Mesenchymal stem cell (in vitro differentiated cells and primary cell): Measurements from ENCODE around the gene FARP2.
A peak's percentile ranks its signal among the peaks of the same experiment; 100 is the strongest.

Experiments
- DNase-seq: peaks from one replicate; pipeline ENCODE4 v3.0.0-alpha.2; 2013
- H2AFZ ChIP-seq: one replicate; pipeline ENCODE4 v1.6.1; 2013; ENCODE audit warnings: low read depth, mild to moderate bottlenecking, control low read depth, inconsistent platforms, low read length, moderate library complexity
- H2AK5ac ChIP-seq: 2 replicates; pipeline ENCODE4 v1.6.1; 2013; ENCODE audit warnings: low read length, moderate library complexity, mild to moderate bottlenecking, inconsistent platforms; ENCODE audit not compliant: severe bottlenecking
- H2BK120ac ChIP-seq: one replicate; pipeline ENCODE4 v1.6.1; 2013; ENCODE audit warnings: low read depth, mild to moderate bottlenecking, inconsistent platforms, low read length, moderate library complexity
- H2BK12ac ChIP-seq, 2 experiments: one replicate each; pipeline ENCODE4 v1.6.1; 2013; ENCODE audit warnings: inconsistent platforms in 2 of 2, low read length in 2 of 2, mild to moderate bottlenecking in 2 of 2, moderate library complexity in 2 of 2, control low read depth in 1 of 2
- H2BK15ac ChIP-seq: one replicate; pipeline ENCODE4 v1.6.1; 2013; ENCODE audit warnings: mild to moderate bottlenecking, low read depth, inconsistent platforms; ENCODE audit not compliant: poor library complexity, severe bottlenecking
- H2BK5ac ChIP-seq: 2 replicates; pipeline ENCODE4 v1.6.1; 2013; ENCODE audit warnings: low read depth, mild to moderate bottlenecking, low read length, control low read depth, inconsistent platforms; ENCODE audit not compliant: poor library complexity, severe bottlenecking
- H3K14ac ChIP-seq, 2 experiments: one replicate each; pipeline ENCODE4 v1.6.1; 2013; ENCODE audit warnings: inconsistent platforms in 2 of 2, low read length in 2 of 2, control low read depth in 1 of 2, mild to moderate bottlenecking in 1 of 2, moderate library complexity in 1 of 2
- H3K18ac ChIP-seq, 2 experiments: one replicate each; pipeline ENCODE4 v1.6.1; 2013; ENCODE audit warnings: inconsistent platforms in 2 of 2, low read length in 2 of 2, control low read depth in 1 of 2, low read depth in 1 of 2, mild to moderate bottlenecking in 1 of 2
- H3K23ac ChIP-seq, 2 experiments: one replicate each; pipeline ENCODE4 v1.6.1; 2013; ENCODE audit warnings: inconsistent platforms in 2 of 2, low read length in 2 of 2, mild to moderate bottlenecking in 2 of 2, moderate library complexity in 2 of 2, control low read depth in 1 of 2
- H3K27ac ChIP-seq: 2 replicates; pipeline ENCODE4 v1.5.1; 2013; ENCODE audit warnings: mild to moderate bottlenecking, moderate library complexity, low read length, control low read depth, inconsistent platforms; ENCODE audit not compliant: poor library complexity, severe bottlenecking
- H3K27me3 ChIP-seq, 2 experiments: 2 replicates each; pipeline versions ENCODE4 v1.6.1 to v1.7.0; 2013; ENCODE audit warnings: low read length in 2 of 2, mild to moderate bottlenecking in 2 of 2, moderate library complexity in 2 of 2, control low read depth in 1 of 2, inconsistent platforms in 1 of 2; ENCODE audit not compliant: control insufficient read depth in 1 of 2, insufficient read depth in 1 of 2
- H3K36me3 ChIP-seq, 2 experiments: 2 replicates each; pipeline versions ENCODE4 v1.6.1 to v1.7.0; 2013; ENCODE audit warnings: low read length in 2 of 2, control low read depth in 1 of 2, inconsistent platforms in 1 of 2, low read depth in 1 of 2, mild to moderate bottlenecking in 1 of 2; ENCODE audit not compliant: insufficient read depth in 2 of 2, control insufficient read depth in 1 of 2
- H3K4ac ChIP-seq, 2 experiments: one replicate each; pipeline ENCODE4 v1.6.1; 2013; ENCODE audit warnings: inconsistent platforms in 2 of 2, low read length in 2 of 2, mild to moderate bottlenecking in 2 of 2, moderate library complexity in 2 of 2, control low read depth in 1 of 2, low read depth in 1 of 2
- H3K4me1 ChIP-seq: 2 replicates; pipeline ENCODE4 v1.6.1; 2013; ENCODE audit warnings: low read depth, low read length, control low read depth; ENCODE audit not compliant: control insufficient read depth, insufficient read depth
- H3K4me2 ChIP-seq: 2 replicates; pipeline ENCODE4 v1.6.1; 2013; ENCODE audit warnings: low read length, mild to moderate bottlenecking, inconsistent platforms; ENCODE audit not compliant: poor library complexity, severe bottlenecking
- H3K4me3 ChIP-seq, 2 experiments: 2 replicates each; pipeline versions ENCODE4 v1.5.1 to v1.7.0; 2013; ENCODE audit warnings: low read length in 2 of 2, mild to moderate bottlenecking in 2 of 2, control low read depth in 1 of 2, low read depth in 1 of 2; ENCODE audit not compliant: insufficient read depth in 1 of 2
- H3K79me1 ChIP-seq: replicated peaks from 2 replicates; pipeline ENCODE4 v1.6.1; 2013; ENCODE audit warnings: mild to moderate bottlenecking, control low read depth, low read length, inconsistent platforms; ENCODE audit not compliant: poor library complexity, severe bottlenecking
- H3K9ac ChIP-seq: 2 replicates; pipeline ENCODE4 v1.7.0; 2013; ENCODE audit warnings: mild to moderate bottlenecking, low read length, moderate library complexity
- H3K9me3 ChIP-seq: 2 replicates; pipeline ENCODE4 v1.7.0; 2013; ENCODE audit warnings: mild to moderate bottlenecking, low read length; ENCODE audit not compliant: control insufficient read depth
- H4K8ac ChIP-seq: one replicate; pipeline ENCODE4 v1.6.1; 2013; ENCODE audit warnings: inconsistent platforms, mild to moderate bottlenecking, low read length, moderate library complexity
- H4K91ac ChIP-seq: one replicate; pipeline ENCODE4 v1.6.1; 2013; ENCODE audit warnings: mild to moderate bottlenecking, low read length, inconsistent platforms
- WGBS: methylation state at CpG from one replicate; pipeline ENCODE4 v1.1.7; 2013; ENCODE audit warnings: mixed read lengths; 5-methylcytosine and 5-hydroxymethylcytosine counted together

The FARP2 gene

DNA sequence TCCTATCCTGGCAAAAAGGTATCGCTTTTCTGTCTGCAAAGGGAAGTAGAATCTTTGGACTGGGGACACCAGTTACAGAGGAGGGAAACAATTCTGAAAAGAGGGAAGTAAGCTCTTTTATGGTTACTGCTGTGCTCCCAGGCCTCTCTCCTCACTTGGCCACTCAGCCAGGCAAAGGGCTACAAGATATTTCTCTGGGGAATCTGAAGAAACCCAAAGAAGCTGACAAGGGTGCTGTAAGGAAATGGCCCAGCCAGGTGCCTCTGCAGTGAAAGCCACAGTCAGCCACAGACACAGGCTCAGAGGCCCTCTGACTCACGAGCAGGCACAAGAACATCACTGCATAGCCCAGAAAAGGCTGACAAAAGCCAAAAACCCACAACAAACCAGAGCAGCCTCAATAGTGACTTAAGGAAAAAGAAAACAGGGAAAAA is 46.4 kb upstream of the FARP2 start:
- Histone ChIP-seq H4K8ac (no peak overlapping the region), H3K9me3 (no peaks in the 10 kb centered on the region), H2AK5ac (no peak overlapping the region), H3K4me1 (peaks cover 17% of the 10 kb centered on the region), H3K18ac (no peak overlapping the region), H3K4me2 (no peak overlapping the region), H3K4me3 (peak overlapping the region in 1 of 2 experiments; percentile 6), H3K14ac (no peak overlapping the region), H2BK15ac (no peak overlapping the region), H3K9ac (peak overlapping the region; percentile 57), H2BK120ac (no peak overlapping the region), H3K27me3 (no peaks in the 10 kb centered on the region), H3K4ac (no peak overlapping the region), H3K36me3 (no peaks in the 10 kb centered on the region), H3K23ac (no peak overlapping the region), H2AFZ (no peak overlapping the region), H2BK5ac (no peak overlapping the region), H4K91ac (no peak overlapping the region), H3K79me1 (no peaks in the 10 kb centered on the region), H2BK12ac (no peak overlapping the region), H3K27ac (peak overlapping the region; percentile 27)
- peak; percentile 66 for DNase-seq
- WGBS: 83% methylated on average over 1 of the region's 2 CpGs

- Histone ChIP-seq H3K4me1 (peaks cover 14% of the 10 kb centered on the region), H3K4ac (no peak overlapping the region), H3K79me1 (no peaks in the 10 kb centered on the region), H3K36me3 (no peaks in the 10 kb centered on the region), H3K18ac (no peak overlapping the region), H2BK120ac (no peak overlapping the region), H3K23ac (no peak overlapping the region), H3K4me3 (no peak overlapping the region), H2BK5ac (no peak overlapping the region), H2AFZ (no peak overlapping the region), H4K8ac (no peak overlapping the region), H2BK15ac (no peak overlapping the region), H3K27ac (no peak overlapping the region), H2BK12ac (no peak overlapping the region), H3K4me2 (no peak overlapping the region), H3K27me3 (no peaks in the 10 kb centered on the region), H3K9ac (no peak overlapping the region), H3K14ac (no peak overlapping the region), H2AK5ac (no peak overlapping the region), H4K91ac (no peak overlapping the region), H3K9me3 (no peaks in the 10 kb centered on the region)
- DNase-seq: no peak
- WGBS: 95% methylated on average over 13 of the region's 13 CpGs
These were observed 45.0 kb upstream of the FARP2 start for GRCh38 chr2:241310917-241311566.

DNA sequence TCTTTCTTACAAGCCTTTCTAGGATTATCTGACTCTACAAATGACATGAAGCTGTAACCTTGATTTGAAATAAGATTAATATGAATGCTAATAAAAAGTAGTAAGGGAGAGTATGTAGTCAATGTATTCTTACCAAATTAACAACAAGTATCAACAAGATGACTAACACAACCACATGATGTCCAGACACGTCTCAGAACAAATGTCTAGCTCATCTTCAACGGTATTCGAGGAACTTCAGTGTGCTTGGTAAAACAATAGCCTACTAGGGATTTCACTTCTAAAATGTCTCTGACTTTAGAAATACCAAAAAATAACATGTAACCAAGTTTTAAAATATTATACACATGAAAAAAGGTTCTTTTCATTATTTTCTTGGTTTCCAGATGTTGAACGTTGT is 44.0 kb upstream of the FARP2 start:
- Histone ChIP-seq H2BK120ac (no peak overlapping the region), H2AFZ (no peak overlapping the region), H3K14ac (no peak overlapping the region), H3K4me2 (no peak overlapping the region), H3K9ac (no peak overlapping the region), H4K91ac (no peak overlapping the region), H3K36me3 (no peaks in the 10 kb centered on the region), H2AK5ac (no peak overlapping the region), H3K23ac (no peak overlapping the region), H4K8ac (no peak overlapping the region), H2BK12ac (no peak overlapping the region), H3K4ac (no peak overlapping the region), H3K9me3 (no peaks in the 10 kb centered on the region), H3K4me1 (peaks cover 14% of the 10 kb centered on the region), H3K4me3 (peak overlapping the region in 1 of 2 experiments; percentile 21), H2BK5ac (no peak overlapping the region), H3K27me3 (no peaks in the 10 kb centered on the region), H3K79me1 (no peaks in the 10 kb centered on the region), H3K18ac (no peak overlapping the region), H3K27ac (no peak overlapping the region), H2BK15ac (no peak overlapping the region)
- peak; percentile 59 for DNase-seq
- 69% methylated on average over 4 of the region's 4 CpGs for WGBS

DNA sequence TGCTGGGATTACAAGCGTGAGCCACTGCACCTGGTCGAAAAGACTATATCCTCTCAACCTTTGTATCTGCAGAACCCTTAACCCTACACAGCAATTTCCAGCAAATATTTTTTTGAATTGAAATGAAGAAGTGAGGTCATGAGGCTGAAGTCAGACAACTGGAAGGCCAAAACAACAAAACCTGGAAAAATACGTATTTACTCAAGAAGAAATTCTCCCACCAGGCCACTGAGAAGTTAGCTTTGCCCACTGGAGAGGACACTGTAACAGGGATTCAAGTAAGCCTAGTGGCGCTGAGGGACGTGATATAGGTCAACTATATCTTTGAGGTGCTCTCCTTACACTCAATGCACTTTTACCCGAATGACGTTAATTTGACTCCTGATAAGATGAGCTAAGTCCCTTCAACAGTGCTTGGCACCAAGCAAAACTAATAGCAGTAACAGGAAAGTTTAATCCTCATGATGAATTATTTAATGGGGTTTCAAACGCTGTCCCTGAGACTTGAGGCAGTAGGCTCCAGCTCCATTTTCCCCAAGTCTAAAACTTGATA is 42.5 kb upstream of the FARP2 start:
- Histone ChIP-seq H2BK12ac (no peak overlapping the region), H3K4ac (no peak overlapping the region), H4K8ac (no peak overlapping the region), H2AK5ac (peak overlapping the region; percentile 94), H2BK5ac (no peak overlapping the region), H4K91ac (no peak overlapping the region), H3K79me1 (no peaks in the 10 kb centered on the region), H2BK15ac (no peak overlapping the region), H3K23ac (peak overlapping the region in 1 of 2 experiments; percentile 80), H3K4me1 (peaks cover 12% of the 10 kb centered on the region), H3K36me3 (peaks cover 0 to 11% of the 10 kb centered on the region in 2 experiments), H3K4me2 (no peak overlapping the region), H3K18ac (no peak overlapping the region), H3K27ac (no peak overlapping the region), H3K4me3 (peak overlapping the region in 1 of 2 experiments; percentile 91), H2BK120ac (no peak overlapping the region), H3K9me3 (no peaks in the 10 kb centered on the region), H3K9ac (peak overlapping the region; percentile 96), H2AFZ (no peak overlapping the region), H3K14ac (no peak overlapping the region), H3K27me3 (no peaks in the 10 kb centered on the region)
- 89% methylated on average over 8 of the region's 8 CpGs for WGBS
- no peak for DNase-seq
